Stimulated activated CD8-positive, alpha-beta memory T cell treated with anti-CD3 and anti-CD28 coated beads, Interleukin-15, amount 100 ng/mL, for 48 hours (primary cell): ENCODE results near the gene ITFG1.
"Not testable (repeated sequence)": the region's sequence is repeated elsewhere in the genome, so short reads cannot be mapped to it uniquely, and the experiment has no call there.

ENCODE experiments used
- DNase-seq, 2 donors: peaks; one replicate each; pipeline ENCODE4 v3.0.0-alpha.2; 2020; ENCODE audit warnings: low read depth in 2 of 2

ITFG1 gene

DNA sequence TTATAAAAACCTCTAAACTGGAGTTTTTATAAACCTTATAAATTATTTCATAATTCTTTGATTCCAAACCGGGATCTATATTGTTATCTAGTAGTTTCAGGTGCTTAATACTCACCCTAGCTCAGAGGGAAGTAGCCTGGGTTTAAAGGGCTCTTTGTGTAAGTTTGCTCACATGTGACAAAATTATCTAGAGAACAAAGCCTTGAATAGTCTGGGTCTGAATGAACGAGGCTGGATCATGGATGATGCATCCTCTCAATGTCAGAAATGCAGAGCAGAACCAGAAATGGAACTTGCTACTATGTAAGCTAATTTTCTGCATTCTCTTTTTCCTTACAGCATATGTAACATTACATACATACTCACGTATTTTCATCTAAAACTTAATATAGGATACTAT lies 213.2 kb downstream of the ITFG1 start:
- no peak for DNase-seq

- no peak for DNase-seq
These were observed 216.7 kb downstream of the ITFG1 start for GRCh38 chr16:47244206-47244605.

- no peak for DNase-seq
These were observed 219.8 kb downstream of the ITFG1 start for GRCh38 chr16:47241061-47241460.

DNA sequence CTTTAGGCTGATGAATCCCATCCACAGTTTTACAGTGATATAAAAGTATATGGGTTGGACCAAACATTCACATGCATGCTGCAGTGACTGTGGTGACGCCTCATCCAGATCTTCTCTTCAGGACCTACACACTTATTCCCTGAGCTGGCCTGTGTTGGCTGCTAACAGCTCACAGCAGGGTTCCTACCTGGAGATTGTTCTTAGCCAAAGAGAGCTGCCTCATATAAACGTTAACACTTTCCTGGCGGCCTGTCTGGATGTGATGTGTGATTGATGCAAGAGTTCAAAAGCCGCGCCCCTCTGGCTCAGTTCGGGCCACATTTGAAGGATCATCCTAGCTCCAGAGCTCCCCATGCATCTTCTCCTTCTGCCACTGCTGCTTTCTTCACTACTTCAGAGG lies 224.1 kb downstream of the ITFG1 start:
- DNase-seq = no peak

DNA sequence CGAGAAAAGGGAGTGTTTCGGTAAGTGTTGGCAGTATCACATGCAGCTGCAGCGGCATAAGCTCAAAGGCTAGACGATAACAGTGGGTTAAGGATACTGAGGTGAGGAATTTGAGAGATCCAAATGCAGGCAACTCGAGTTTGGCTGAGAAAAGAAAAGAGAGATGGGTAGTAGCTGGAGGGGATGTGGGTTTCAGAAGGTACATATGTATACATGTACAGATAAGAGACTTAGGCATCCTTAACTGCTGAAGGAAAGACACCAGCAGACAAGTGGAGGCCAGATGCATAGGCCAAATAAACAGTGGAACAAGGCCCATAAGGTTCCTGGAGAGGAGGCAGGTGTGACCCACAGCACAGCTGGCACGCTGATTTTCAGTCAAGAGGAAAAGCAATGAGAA lies 230.6 kb downstream of the ITFG1 start:
- no peak for DNase-seq

GRCh38 chr16:47229053-47230050 lies 231.5 kb downstream of the ITFG1 start:
- DNase-seq = no peak

DNA sequence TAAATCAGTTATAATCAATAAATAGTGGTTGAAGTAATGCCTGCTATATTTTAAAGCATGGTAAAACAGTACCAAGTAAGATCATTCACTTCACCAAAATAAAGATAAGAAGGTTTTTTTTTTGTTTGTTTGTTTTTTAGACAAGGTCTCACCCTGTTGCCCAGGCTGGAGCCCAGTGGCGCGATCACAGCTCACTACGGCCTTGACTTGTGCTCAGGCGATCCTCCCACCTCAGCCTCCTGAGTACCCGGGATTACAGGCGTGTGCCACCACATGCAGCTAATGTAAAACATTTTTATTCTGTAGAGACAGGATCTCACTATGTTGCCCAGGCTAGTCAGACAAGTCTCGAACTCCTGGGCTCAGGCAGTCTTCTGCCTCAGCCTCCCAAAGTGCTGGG lies 232.6 kb downstream of the ITFG1 start:
- DNase-seq = no peak

DNA sequence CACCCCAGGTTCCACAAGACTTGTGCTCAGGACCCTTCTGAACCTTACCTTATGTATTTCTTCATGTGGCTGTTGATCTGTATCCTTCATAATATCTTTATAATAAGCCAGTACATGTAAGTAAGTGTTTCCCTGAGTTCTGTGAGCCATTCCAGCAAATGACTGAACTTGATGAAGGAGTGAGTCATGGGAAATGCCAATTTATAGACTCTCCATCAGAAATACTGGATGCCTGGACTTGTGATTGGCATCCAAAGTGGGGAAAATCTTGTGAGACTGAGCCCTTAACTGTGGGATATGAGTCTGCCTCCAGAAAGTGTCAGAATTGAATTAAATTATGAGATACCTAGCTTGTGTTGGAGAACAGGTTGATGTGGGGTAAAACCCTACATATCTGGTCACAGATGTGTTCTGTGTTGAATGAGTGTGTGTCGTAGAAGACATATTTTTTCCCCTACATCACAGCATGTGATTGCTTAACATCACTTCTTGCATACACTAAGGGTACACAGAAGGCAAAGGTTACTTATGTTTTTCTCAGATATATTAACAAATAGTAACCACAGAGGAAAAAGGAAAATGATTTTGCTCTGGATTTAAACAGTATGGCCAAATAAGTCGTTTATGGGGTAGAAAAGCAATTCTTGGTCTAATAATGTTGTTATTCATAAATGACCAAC lies 247.0 kb downstream of the ITFG1 start:
- no peak for DNase-seq

DNA sequence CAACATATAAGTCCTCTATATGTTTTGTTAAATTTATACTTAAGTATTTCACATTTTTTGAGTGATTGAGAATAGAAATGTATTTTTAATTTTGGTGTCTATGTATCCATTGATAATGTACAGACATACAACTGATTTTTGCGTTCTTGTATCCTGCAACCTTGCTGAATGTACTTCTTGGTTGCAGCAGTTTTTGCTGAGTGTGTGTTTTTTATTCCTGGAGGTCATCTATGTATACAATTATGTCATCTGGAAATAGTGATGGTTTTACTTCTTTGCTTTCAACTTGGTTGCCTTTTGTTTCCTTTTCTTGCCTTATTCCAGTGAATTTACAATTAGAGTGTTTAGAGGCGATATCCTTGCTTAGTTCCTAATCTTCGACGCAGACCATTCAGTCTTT lies 249.6 kb downstream of the ITFG1 start:
- no peak for DNase-seq

DNA sequence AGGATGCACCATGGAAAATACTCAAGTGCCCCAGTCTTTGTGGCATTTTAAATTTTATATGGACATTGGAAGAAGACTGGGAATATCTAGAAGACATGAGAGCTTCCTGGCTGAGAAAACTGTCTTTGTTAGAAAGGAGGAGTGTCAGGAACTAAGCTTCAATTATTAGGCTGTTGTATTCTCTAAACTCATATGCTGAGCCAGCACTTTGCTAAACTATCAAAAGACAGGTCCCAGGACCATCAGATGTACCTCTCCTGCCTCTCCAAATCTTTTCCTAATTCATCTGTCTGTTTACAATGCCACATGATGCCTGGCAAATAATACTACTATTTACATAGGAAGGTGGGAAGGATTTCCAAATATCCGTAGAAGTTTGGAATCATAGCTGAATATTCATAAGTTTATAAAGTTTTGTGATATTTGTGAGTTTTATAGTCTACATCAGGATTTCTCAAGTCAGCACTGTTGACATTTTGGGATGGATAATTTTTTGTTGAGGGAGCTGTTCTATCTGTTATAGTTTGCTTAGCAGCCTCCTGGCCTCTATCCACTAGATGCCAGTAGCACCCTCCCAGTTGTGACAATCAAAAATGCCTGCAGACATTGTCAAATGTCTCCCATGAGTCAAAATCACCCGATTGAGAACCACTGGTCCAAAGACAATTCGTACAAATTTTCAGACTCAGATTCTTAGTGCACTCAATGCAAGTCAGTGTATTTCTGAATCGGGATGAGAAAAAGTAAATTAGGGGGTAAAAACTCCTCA lies 255.9 kb downstream of the ITFG1 start:
- no peak for DNase-seq

- DNase-seq = not testable (repeated sequence)
These were observed 257.4 kb downstream of the ITFG1 start for GRCh38 chr16:47203433-47203832.

GRCh38 chr16:47198180-47198575 lies 262.7 kb downstream of the ITFG1 start:
- DNase-seq = no peak

DNA sequence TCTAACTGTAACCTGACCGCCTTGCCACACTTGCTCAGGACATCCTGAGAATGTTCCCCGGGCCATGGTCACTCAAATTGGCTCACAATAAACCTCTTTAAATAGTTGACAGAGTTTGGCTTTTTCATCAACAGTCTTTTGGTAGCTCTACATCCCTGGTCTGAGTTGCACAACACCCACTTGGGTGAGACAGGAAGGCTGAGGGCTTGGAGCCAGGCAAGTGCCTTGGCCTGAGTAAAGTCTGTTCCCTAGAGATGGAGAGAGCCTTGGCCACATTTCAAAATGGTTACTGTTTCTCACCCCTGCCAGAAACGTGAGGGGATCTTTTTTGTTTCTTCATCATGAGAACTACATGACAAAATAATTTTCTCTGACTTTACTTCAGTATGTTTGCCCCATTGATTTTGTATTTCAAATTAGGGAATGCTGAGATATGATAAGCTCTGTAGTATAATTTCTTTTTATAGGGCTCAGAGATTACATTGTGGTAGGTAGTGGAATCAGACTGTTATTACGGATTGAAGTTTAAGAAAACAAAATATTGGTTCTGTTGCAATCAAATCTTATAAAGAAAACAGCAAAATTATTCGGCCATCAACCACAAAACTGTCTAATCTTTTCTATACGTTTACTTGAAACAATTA lies 263.2 kb downstream of the ITFG1 start:
- DNase-seq = no peak

DNA sequence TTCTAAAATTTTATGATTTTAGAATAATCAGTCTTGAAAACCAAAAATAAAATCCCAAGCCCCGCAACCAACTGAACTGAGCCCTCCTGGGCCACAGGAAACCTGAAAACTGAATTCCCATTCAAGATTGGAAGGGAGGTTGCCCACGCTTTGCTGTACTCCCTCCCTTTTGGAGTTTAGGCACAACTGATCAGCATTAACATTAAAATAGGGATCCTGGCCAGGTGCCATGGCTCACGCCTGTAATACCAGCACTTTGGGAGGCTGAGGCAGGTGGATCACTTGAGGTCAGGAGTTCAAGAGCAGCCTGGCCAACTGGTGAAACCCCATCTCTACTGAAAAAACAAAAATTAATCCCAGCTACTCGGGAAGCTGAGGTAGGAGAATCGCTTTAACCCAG lies 264.4 kb downstream of the ITFG1 start:
- DNase-seq = no peak

- no peak for DNase-seq
These were observed 278.5 kb downstream of the ITFG1 start for GRCh38 chr16:47182318-47182717.

DNA sequence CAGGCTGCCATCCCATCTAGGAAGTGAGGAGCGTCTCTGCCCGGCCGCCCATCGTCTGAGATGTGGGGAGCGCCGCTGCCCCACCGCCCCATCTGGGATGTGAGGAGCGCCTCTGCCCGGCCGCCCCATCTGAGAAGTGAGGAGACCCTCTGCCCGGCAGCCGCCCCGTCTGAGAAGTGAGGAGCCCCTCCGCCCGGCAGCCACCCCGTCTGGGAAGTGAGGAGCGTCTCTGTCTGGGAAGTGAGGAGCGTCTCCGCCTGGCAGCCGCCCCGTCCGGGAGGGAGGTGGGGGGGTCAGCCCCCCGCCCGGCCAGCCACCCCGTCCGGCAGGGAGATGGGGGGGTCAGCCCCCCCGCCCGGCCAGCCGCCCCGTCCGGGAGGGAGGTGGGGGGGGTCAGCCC lies 279.8 kb downstream of the ITFG1 start:
- not testable (repeated sequence) for DNase-seq

- no peak for DNase-seq
These were observed 280.8 kb downstream of the ITFG1 start for GRCh38 chr16:47180073-47180472.

GRCh38 chr16:47175152-47175551 lies 285.7 kb downstream of the ITFG1 start:
- no peak for DNase-seq

DNA sequence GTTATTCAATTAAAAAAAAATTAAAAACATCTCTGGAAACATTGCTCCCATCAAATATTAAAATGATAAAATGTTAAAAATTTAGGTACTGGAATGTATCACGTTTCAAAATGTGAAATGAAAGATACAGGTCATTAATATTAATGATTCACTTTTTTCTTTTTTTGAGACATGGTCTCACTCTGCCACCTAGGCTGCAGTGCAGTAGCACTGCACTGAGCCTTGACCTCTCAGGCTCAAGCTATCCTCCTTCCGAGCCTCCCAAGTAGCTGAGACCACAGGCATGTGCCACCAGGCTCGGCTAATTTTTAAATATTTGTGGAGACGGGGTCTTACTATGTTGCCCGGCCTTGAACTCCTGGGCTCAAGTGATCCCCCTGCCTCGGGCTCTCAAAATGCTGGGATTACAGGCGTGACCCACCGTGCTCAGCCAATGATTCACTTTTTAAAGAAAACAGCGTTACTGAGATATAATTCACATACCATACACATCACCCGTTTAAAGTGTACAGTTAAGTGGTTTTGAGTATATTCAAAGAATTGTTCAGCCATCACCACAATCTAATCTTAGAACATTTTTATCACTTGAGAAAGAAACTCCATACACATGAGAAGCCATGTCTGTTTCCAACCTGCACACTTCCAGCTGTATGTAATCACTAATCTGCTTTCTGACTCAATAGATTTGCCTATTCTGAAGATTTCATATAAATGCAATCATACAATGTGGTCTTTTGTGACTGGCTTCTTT lies 298.0 kb downstream of the ITFG1 start:
- no peak for DNase-seq

- no peak for DNase-seq
These were observed 299.4 kb downstream of the ITFG1 start for GRCh38 chr16:47161464-47161863.

GRCh38 chr16:47160422-47160821 lies 300.4 kb downstream of the ITFG1 start:
- DNase-seq = no peak
